Liver (tissue), 9 donors: Measurements from ENCODE around the gene CACHD1. TPM values are rescaled to one million over a fixed set of nuclear protein-coding genes. Genes with fewer than 3 reads are reported as not detected.
A peak's percentile ranks its signal among the peaks of the same experiment; 100 is the strongest.

ENCODE experiments used
- DNase-seq: peaks from one replicate; pipeline ENCODE4 v3.0.0-alpha.2; 2017; ENCODE audit warnings: low spot score
- H3K27ac ChIP-seq, 2 donors: one replicate each; pipeline ENCODE4 v1.7.0; 2013; ENCODE audit warnings: inconsistent platforms in 2 of 2, low read length in 2 of 2, control low read depth in 1 of 2, low read depth in 1 of 2, mild to moderate bottlenecking in 1 of 2
- H3K27me3 ChIP-seq, 4 donors: one replicate each; pipeline versions ENCODE4 v1.6.1 to v1.7.0; 2013; ENCODE audit warnings: low read length in 3 of 4, inconsistent platforms in 1 of 4, mild to moderate bottlenecking in 1 of 4, moderate library complexity in 1 of 4; ENCODE audit not compliant: control insufficient read depth in 4 of 4, insufficient read depth in 4 of 4
- H3K36me3 ChIP-seq, 4 donors: one replicate each; pipeline versions ENCODE4 v1.6.1 to v1.7.0; 2013; ENCODE audit warnings: low read length in 3 of 4, mild to moderate bottlenecking in 3 of 4, low read depth in 1 of 4, moderate library complexity in 1 of 4; ENCODE audit not compliant: control insufficient read depth in 4 of 4, insufficient read depth in 3 of 4
- H3K4me1 ChIP-seq, 4 donors: one replicate each; pipeline versions ENCODE4 v1.6.1 to v1.7.0; 2013; ENCODE audit warnings: low read length in 3 of 4, mild to moderate bottlenecking in 3 of 4, moderate library complexity in 1 of 4; ENCODE audit not compliant: control insufficient read depth in 4 of 4, insufficient read depth in 4 of 4
- H3K4me3 ChIP-seq, 3 donors: one replicate each; pipeline versions ENCODE4 v1.6.1 to v1.7.0; 2013; ENCODE audit warnings: low read length in 3 of 3, control low read depth in 1 of 3, low read depth in 1 of 3, mild to moderate bottlenecking in 1 of 3
- H3K9ac ChIP-seq, 2 donors: one replicate each; pipeline ENCODE4 v1.7.0; 2013; ENCODE audit warnings: low read length in 2 of 2, mild to moderate bottlenecking in 2 of 2, moderate library complexity in 2 of 2, control low read depth in 1 of 2, low read depth in 1 of 2
- H3K9me3 ChIP-seq, 4 donors: one replicate each; pipeline versions ENCODE4 v1.6.1 to v1.7.0; 2013; ENCODE audit warnings: low read length in 3 of 4; ENCODE audit not compliant: control insufficient read depth in 4 of 4
- ATF3 ChIP-seq: IDR thresholded peaks from 2 replicates; pipeline ENCODE4 v1.6.1; 2016; ENCODE audit warnings: antibody characterized with exemption
- CTCF ChIP-seq: fragments of 150-350 bp; IDR thresholded peaks from 2 replicates; pipeline ENCODE4 v1.5.1; 2017; ENCODE audit warnings: improper control_type of control experiment, low read depth, low read length; ENCODE audit not compliant: missing input control
- GABPA ChIP-seq, 2 donors: IDR thresholded peaks in 1 of 2; conservative IDR thresholded peaks in 1 of 2; 2 replicates each; pipeline ENCODE4 v1.6.1; 2016; ENCODE audit warnings: antibody characterized with exemption in 2 of 2, mild to moderate bottlenecking in 1 of 2, moderate library complexity in 1 of 2
- HNF4A ChIP-seq, 2 donors: conservative IDR thresholded peaks; 2 replicates each; pipeline ENCODE4 v1.6.1; 2016; ENCODE audit warnings: antibody characterized with exemption in 2 of 2, mild to moderate bottlenecking in 2 of 2
- JUND ChIP-seq, 2 donors: IDR thresholded peaks; 2 replicates each; pipeline ENCODE4 v1.6.1; 2016; ENCODE audit warnings: antibody characterized with exemption in 2 of 2
- NR2F2 ChIP-seq: IDR thresholded peaks from 2 replicates; pipeline ENCODE4 v1.6.1; 2016; ENCODE audit warnings: antibody characterized with exemption
- RAD21 ChIP-seq, 2 donors: IDR thresholded peaks; 2 replicates each; pipeline ENCODE4 v1.6.1; 2016; ENCODE audit warnings: antibody characterized with exemption in 2 of 2, mild to moderate bottlenecking in 2 of 2
- RXRA ChIP-seq, 2 donors: IDR thresholded peaks; 2 replicates each; pipeline ENCODE4 v1.6.1; 2017 to 2018; ENCODE audit warnings: antibody characterized with exemption in 2 of 2, mild to moderate bottlenecking in 1 of 2
- SP1 ChIP-seq: IDR thresholded peaks from 2 replicates; pipeline ENCODE4 v1.6.1; 2018; ENCODE audit warnings: antibody characterized with exemption, mild to moderate bottlenecking
- TAF1 ChIP-seq: conservative IDR thresholded peaks from 2 replicates; pipeline ENCODE4 v1.6.1; 2016; ENCODE audit warnings: antibody characterized with exemption, mild to moderate bottlenecking
- YY1 ChIP-seq: IDR thresholded peaks from 2 replicates; pipeline ENCODE4 v1.6.1; 2016; ENCODE audit warnings: antibody characterized with exemption, mild to moderate bottlenecking
- whole genome bisulfite sequencing: extraction: QIAGEN DNeasy Blood & Tissue Kit; methylation state at CpG from one replicate; pipeline ENCODE4 v1.1.7; 2013; 5-methylcytosine and 5-hydroxymethylcytosine counted together
- polyA plus RNA-seq, 2 donors: library from polyadenylated mRNA; stranded (reverse) in 1 of 2; unstranded in 1 of 2; fragments of 200-250 nt in 1 of 2; fragments of >200 nt in 1 of 2; fragmentation: Nextera tagmentation in 1 of 2; extraction: Ambion mirVana in 1 of 2; gene quantifications; one replicate each; pipeline versions ENCODE4 v1.2.1 to v1.2.3, GENCODE V29; 2013 to 2015
- total RNA-seq, 2 donors: library from RNA; depleted of rRNA; stranded (reverse); fragments of >200 nt; gene quantifications; one replicate each; pipeline ENCODE4 v1.2.3, GENCODE V29; 2014
- TF ChIP-seq, protein P1 (sequence below): IDR thresholded peaks from 2 replicates; pipeline ENCODE4 v1.6.1; 2016; ENCODE audit warnings: antibody characterized with exemption
- TF ChIP-seq, protein P2 (sequence below): IDR thresholded peaks from 2 replicates; pipeline ENCODE4 v1.6.1; 2016; ENCODE audit warnings: antibody characterized with exemption
- donor health status: healthy.
- donor health status: healthy.
- donor health status: healthy.
- donor health status: healthy.
- donor health status: healthy.

Gene CACHD1
- total and polyA plus RNA-seq, 4 donors = 0.68 to 4.2 (median 2.3) TPM

DNA sequence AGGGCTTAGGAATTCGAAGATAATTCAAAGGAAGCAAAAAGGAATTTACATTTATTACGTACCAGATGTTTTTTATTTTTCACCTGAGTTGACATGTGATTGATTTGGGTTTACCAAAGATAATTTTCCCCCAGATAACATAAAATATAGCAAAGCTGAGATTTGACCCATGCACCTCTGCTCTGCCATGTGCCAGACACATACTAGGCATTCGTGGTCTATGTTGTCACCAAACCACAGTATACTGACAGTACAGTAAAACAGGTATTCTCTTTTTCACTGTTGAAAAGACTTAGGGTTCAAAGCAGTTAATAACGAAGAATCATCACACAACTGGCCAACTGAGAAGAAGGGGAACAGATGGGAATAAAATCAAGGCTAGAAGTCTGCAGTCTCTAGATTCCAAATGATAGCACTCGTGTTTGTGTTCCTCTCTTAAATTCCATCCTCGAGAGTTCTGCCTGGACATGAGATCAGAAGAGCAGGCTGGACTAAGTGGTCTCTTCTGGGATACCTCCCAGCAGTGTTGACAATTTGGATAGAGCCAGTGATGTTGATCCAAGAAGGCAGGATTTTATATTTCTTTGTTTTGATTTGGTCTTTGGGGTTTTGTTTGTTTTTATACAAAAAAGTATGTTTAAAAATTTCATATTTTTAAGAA, 189.7 kb downstream of the CACHD1 start:
- H3K27me3 ChIP-seq = no peaks in the 10 kb centered on the region

DNA sequence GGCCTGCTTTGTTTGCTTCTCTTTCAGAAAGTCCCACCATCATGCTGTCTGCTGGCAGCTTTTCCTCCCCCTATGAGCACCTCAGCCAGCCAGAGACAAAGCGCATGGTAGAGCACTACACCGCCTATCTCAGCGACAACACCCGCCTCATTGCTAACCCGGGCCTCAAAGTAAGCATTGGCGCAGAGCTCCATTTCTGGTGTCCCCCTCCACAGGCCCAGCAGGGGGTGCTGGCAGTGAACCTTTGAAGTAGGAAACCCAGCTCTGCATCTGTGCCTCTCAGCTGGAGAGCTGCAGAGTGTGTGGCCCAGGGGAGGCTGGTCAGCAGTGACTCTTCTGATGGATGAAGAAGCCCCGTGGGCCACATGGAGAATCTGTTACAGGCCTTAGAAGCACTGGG, 193.7 kb downstream of the CACHD1 start:
- H3K9me3 ChIP-seq = no peaks in the 10 kb centered on the region
- H3K27me3 ChIP-seq = no peaks in the 10 kb centered on the region
- H3K4me1 ChIP-seq = no peaks in the 10 kb centered on the region
- DNase-seq = no peak
- no peaks in the 10 kb centered on the region for H3K36me3 ChIP-seq
- H3K27ac ChIP-seq = no peak overlapping the region
- 92% methylated on average over 7 of the region's 7 CpGs for WGBS
- no peak for TF ChIP-seq JUND (IDR thresholded peaks at IDR 0.05)
- TF ChIP-seq RAD21 (IDR thresholded peaks at IDR 0.05) = peak in 1 of 2 donors; percentile 21
- H3K4me3 ChIP-seq = no peak overlapping the region
- H3K9ac ChIP-seq = no peak overlapping the region

More for the DNA sequence above, 189.7 kb downstream of the CACHD1 start:
- Histone ChIP-seq H3K36me3 (no peaks in the 10 kb centered on the region), H3K4me1 (no peaks in the 10 kb centered on the region), H3K9me3 (no peaks in the 10 kb centered on the region), H3K9ac (no peak overlapping the region), H3K27ac (no peak overlapping the region), H3K4me3 (no peak overlapping the region)
- 93% methylated on average over 6 of the region's 6 CpGs for WGBS
- TF ChIP-seq SP1 = no peak
- TF ChIP-seq, protein P1, sequence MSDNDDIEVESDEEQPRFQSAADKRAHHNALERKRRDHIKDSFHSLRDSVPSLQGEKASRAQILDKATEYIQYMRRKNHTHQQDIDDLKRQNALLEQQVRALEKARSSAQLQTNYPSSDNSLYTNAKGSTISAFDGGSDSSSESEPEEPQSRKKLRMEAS = no peak
- TF ChIP-seq CTCF = no peak
- TF ChIP-seq TAF1 = no peak
- no peak for TF ChIP-seq NR2F2
- no peak for DNase-seq

GRCh38 chr1:64664299-64664698, 194.4 kb downstream of the CACHD1 start:
- TF ChIP-seq HNF4A (conservative IDR thresholded peaks at IDR 0.05) (no peak), YY1 (no peak), RAD21 (IDR thresholded peaks at IDR 0.05) (no peak), ATF3 (no peak), GABPA (IDR thresholded peaks at IDR 0.05 in 1 of 2, conservative IDR thresholded peaks at IDR 0.05 in 1 of 2) (no peak), RXRA (IDR thresholded peaks at IDR 0.05) (no peak), TAF1 (no peak)
- TF ChIP-seq, protein P1 = no peak
- TF ChIP-seq, protein P2, sequence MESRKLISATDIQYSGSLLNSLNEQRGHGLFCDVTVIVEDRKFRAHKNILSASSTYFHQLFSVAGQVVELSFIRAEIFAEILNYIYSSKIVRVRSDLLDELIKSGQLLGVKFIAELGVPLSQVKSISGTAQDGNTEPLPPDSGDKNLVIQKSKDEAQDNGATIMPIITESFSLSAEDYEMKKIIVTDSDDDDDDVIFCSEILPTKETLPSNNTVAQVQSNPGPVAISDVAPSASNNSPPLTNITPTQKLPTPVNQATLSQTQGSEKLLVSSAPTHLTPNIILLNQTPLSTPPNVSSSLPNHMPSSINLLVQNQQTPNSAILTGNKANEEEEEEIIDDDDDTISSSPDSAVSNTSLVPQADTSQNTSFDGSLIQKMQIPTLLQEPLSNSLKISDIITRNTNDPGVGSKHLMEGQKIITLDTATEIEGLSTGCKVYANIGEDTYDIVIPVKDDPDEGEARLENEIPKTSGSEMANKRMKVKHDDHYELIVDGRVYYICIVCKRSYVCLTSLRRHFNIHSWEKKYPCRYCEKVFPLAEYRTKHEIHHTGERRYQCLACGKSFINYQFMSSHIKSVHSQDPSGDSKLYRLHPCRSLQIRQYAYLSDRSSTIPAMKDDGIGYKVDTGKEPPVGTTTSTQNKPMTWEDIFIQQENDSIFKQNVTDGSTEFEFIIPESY = no peak
- H3K27ac ChIP-seq = no peak overlapping the region
- no peaks in the 10 kb centered on the region for H3K4me1 ChIP-seq
- no peak overlapping the region for H3K9ac ChIP-seq
- 94% methylated on average over 6 of the region's 6 CpGs for WGBS
- no peaks in the 10 kb centered on the region for H3K27me3 ChIP-seq
- H3K4me3 ChIP-seq = no peak overlapping the region
- DNase-seq = no peak
- no peaks in the 10 kb centered on the region for H3K9me3 ChIP-seq
- no peaks in the 10 kb centered on the region for H3K36me3 ChIP-seq
